Ascending aorta (tissue), 2 donors: ENCODE data around the gene PCSK9. TPM values are rescaled to one million over a fixed set of nuclear protein-coding genes. Genes with fewer than 3 reads are reported as not detected.

Experiments
- DNase-seq, 2 donors: peaks; one replicate each; pipeline ENCODE4 v3.0.0-alpha.2; 2019; ENCODE audit warnings: low spot score in 2 of 2
- H3K27ac ChIP-seq, 2 donors: fragments of 200-600 bp; sonication (generic); one replicate each; pipeline ENCODE4 v1.5.1; 2016 to 2017; ENCODE audit warnings: mild to moderate bottlenecking in 1 of 2
- H3K27me3 ChIP-seq: fragments of 200-600 bp; sonication (generic); one replicate; pipeline ENCODE4 v1.5.1; 2017
- H3K36me3 ChIP-seq, 2 donors: fragments of 200-600 bp; sonication (generic); one replicate each; pipeline ENCODE4 v1.5.1; 2016
- H3K4me1 ChIP-seq, 2 donors: fragments of 200-600 bp; sonication (generic); one replicate each; pipeline ENCODE4 v1.5.1; 2016 to 2017; ENCODE audit warnings: mild to moderate bottlenecking in 1 of 2
- H3K4me3 ChIP-seq, 2 donors: fragments of 200-600 bp; sonication (generic); one replicate each; pipeline ENCODE4 v1.5.1; 2016 to 2017; ENCODE audit warnings: mild to moderate bottlenecking in 1 of 2
- H3K9me3 ChIP-seq, 2 donors: fragments of 200-600 bp; sonication (generic); one replicate each; pipeline ENCODE4 v1.5.1; 2016
- intact Hi-C: fragments of 100-400 bp; cut with DNase I; formaldehyde crosslinking; loops from one replicate; pipeline ENCODE4 v1.15.1; 2023
- total RNA-seq: library from RNA; depleted of rRNA; stranded (reverse); fragments of >200 nt; gene quantifications from one replicate; pipeline ENCODE4 v1.1.0, GENCODE V29; 2016
- TF ChIP-seq, protein P1 (sequence below), 3 experiments: fragments of 200-600 bp in 2 of 3; fragments of 450-650 bp in 1 of 3; sonication (generic) in 2 of 3; IDR thresholded peaks; one replicate each; pipeline ENCODE4 v1.5.1; 2016 to 2019; ENCODE audit warnings: antibody characterized with exemption in 3 of 3, mild to moderate bottlenecking in 1 of 3, moderate library complexity in 1 of 3

Gene PCSK9
- not detected for total RNA-seq

DNA sequence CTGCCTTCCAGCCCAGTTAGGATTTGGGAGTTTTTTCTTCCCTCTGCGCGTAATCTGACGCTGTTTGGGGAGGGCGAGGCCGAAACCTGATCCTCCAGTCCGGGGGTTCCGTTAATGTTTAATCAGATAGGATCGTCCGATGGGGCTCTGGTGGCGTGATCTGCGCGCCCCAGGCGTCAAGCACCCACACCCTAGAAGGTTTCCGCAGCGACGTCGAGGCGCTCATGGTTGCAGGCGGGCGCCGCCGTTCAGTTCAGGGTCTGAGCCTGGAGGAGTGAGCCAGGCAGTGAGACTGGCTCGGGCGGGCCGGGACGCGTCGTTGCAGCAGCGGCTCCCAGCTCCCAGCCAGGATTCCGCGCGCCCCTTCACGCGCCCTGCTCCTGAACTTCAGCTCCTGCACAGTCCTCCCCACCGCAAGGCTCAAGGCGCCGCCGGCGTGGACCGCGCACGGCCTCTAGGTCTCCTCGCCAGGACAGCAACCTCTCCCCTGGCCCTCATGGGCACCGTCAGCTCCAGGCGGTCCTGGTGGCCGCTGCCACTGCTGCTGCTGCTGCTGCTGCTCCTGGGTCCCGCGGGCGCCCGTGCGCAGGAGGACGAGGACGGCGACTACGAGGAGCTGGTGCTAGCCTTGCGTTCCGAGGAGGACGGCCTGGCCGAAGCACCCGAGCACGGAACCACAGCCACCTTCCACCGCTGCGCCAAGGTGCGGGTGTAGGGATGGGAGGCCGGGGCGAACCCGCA, at the start of gene PCSK9:
TSS of gene PCSK9 (plus strand) at position 207 of the 741 bp plus-strand sequence. CDS start at position 497, 290 bp downstream.
- Histone ChIP-seq H3K27me3 (no peaks in the 10 kb centered on the region), H3K36me3 (no peaks in the 10 kb centered on the region), H3K9me3 (no peaks in the 10 kb centered on the region), H3K4me3 (peak within 1 kb of the TSS; percentile 9 to 58), H3K4me1 (peaks cover 0 to 6% of the 10 kb centered on the region in 2 donors), H3K27ac (no peak within 1 kb of the TSS)
- no peak for DNase-seq
- TF ChIP-seq, protein P1, sequence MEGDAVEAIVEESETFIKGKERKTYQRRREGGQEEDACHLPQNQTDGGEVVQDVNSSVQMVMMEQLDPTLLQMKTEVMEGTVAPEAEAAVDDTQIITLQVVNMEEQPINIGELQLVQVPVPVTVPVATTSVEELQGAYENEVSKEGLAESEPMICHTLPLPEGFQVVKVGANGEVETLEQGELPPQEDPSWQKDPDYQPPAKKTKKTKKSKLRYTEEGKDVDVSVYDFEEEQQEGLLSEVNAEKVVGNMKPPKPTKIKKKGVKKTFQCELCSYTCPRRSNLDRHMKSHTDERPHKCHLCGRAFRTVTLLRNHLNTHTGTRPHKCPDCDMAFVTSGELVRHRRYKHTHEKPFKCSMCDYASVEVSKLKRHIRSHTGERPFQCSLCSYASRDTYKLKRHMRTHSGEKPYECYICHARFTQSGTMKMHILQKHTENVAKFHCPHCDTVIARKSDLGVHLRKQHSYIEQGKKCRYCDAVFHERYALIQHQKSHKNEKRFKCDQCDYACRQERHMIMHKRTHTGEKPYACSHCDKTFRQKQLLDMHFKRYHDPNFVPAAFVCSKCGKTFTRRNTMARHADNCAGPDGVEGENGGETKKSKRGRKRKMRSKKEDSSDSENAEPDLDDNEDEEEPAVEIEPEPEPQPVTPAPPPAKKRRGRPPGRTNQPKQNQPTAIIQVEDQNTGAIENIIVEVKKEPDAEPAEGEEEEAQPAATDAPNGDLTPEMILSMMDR (IDR thresholded peaks at IDR 0.05), result no peak
- intact Hi-C loops, result no loop called here

DNA sequence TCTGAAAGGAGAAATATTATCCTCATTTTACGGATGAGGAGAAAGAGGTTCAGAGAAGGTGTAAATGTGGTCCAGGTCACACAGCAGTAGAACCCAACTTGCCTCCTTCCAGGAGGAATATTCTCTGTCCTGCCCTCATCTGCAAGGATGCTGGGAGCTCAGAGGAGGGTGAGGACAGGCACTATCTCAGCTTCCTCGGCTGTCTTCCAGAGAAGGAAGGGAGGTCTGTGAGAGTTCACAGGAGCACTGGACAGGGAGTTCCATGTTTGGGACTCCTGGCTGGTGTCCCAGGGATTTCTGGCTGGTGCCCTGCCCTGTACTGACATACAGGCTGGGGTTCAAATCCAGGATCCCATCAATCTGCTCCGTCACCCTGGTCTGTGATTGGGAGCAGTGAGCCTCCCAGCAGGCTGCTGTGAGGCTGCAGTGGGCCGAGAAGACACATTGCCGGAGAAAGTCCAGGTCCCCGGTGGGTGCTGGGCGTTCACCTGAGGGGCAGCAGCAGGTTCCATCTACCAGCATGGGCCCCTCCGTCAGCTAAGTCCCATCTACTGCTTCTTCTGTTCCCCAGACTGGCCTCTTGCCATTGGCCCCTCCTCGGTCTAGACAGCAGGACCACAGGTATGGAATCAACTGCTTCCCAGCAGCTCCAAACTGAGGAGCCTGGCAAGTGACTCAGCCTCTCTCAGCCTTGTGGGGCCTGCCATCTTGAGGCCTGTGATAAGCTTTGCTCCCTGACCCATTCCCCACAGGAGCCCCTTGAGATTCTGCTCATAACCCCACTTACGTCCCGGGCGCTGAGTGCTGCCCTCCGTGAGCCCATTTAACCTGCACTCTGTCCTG, 49.2 kb upstream of the PCSK9 start:
- no peak overlapping the region for H3K4me3 ChIP-seq
- no peaks in the 10 kb centered on the region for H3K4me1 ChIP-seq
- no peaks in the 10 kb centered on the region for H3K36me3 ChIP-seq
- H3K9me3 ChIP-seq, result no peaks in the 10 kb centered on the region
- H3K27ac ChIP-seq, result no peak overlapping the region
- intact Hi-C loops, result no loop called here
- TF ChIP-seq, protein P1 (IDR thresholded peaks at IDR 0.05), result no peak
- no peaks in the 10 kb centered on the region for H3K27me3 ChIP-seq
- DNase-seq, result no peak

DNA sequence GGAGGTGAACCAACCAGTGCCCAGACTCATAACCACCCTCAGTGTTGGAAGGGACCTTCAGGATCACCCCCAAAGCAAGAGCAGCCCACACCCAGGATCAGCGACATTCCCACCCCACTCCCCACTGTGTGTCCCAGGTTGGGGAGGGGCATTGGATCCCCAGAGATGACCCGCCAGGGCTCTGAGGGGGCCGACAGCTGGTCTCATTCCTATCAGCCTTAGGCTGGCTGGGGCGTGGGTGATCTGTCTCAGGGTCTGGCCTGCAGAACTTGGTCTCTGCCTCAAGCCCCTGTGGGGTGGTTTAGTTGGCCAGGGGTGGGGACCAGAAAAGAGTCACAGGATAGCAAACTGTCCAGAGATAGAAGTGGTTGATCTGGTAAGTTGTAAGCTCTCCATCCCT, 48.4 kb upstream of the PCSK9 start:
- H3K4me1 ChIP-seq, result no peaks in the 10 kb centered on the region
- no peak for DNase-seq
- no peak overlapping the region for H3K4me3 ChIP-seq
- no peaks in the 10 kb centered on the region for H3K27me3 ChIP-seq
- no peak overlapping the region for H3K27ac ChIP-seq
- no peaks in the 10 kb centered on the region for H3K9me3 ChIP-seq
- H3K36me3 ChIP-seq, result no peaks in the 10 kb centered on the region
- intact Hi-C loops, result no loop called here
- TF ChIP-seq, protein P1 (IDR thresholded peaks at IDR 0.05), result no peak

DNA sequence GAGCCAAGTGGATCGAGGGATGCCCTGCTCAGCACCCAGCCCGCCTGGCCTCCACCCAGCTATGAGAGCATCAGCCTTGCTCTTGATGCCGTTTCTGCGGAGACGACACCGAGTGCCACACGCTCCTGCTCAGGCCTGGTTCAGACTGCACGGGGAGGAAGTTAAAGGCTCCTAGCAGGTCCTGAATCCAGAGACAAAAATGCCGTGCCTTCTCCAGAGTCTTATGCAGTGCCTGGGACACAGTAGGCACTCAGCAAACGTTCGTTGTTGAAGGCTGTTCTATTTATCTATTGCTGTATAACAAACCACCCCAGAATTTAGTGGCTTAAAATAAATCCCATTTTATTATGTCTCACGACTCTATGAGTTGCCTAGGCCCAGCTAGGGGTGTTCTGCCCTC, 47.4 kb upstream of the PCSK9 start:
- peaks cover 0 to 6% of the 10 kb centered on the region in 2 donors for H3K4me1 ChIP-seq
- H3K9me3 ChIP-seq, result no peaks in the 10 kb centered on the region
- H3K27me3 ChIP-seq, result no peaks in the 10 kb centered on the region
- intact Hi-C loops, result no loop called here
- H3K27ac ChIP-seq, result no peak overlapping the region
- TF ChIP-seq, protein P1 (IDR thresholded peaks at IDR 0.05), result no peak
- no peaks in the 10 kb centered on the region for H3K36me3 ChIP-seq
- DNase-seq, result no peak
- no peak overlapping the region for H3K4me3 ChIP-seq

DNA sequence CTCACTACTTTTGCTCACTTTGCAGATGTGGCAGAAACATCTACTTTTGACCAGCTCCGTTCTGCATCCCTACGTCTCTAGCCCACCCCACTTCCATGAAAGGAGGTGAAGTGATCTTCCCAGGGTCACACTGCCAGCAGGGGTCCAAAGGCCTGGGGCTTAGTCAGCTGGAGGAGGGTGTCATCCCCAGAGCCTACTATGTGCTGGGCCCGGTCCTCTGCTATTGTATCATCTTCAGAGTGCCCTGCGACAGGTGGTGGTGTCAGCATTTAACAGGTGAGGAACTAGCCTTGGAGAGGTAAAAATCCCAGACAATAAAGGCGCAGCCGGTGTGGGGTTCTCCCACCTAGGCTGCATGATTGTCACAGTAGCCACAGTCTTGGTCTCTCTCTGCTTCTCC, 46.2 kb upstream of the PCSK9 start:
- Histone ChIP-seq H3K36me3 (no peaks in the 10 kb centered on the region), H3K4me1 (peaks cover 0 to 7% of the 10 kb centered on the region in 2 donors), H3K9me3 (no peaks in the 10 kb centered on the region), H3K27me3 (no peaks in the 10 kb centered on the region), H3K4me3 (no peak overlapping the region), H3K27ac (no peak overlapping the region)
- intact Hi-C loops, result no loop called here
- TF ChIP-seq, protein P1 (IDR thresholded peaks at IDR 0.05), result no peak
- DNase-seq, result no peak
